22Rv1 (cell line): ENCODE results near the gene CANX.
A peak's percentile ranks its signal among the peaks of the same experiment; 100 is the strongest.
"Not testable (repeated sequence)": the region's sequence is repeated elsewhere in the genome, so short reads cannot be mapped to it uniquely, and the experiment has no call there.

Source experiments
- H3K27ac ChIP-seq: fragments of 450-650 bp; 2 replicates; pipeline ENCODE4 v1.5.1; 2017
- CTCF ChIP-seq: fragments of 450-650 bp; IDR thresholded peaks from 2 replicates; pipeline ENCODE4 v1.5.1; 2017; ENCODE audit warnings: mild to moderate bottlenecking
- ZFX ChIP-seq: fragments of 450-650 bp; IDR thresholded peaks from 2 replicates; pipeline ENCODE4 v1.6.1; 2017; ENCODE audit warnings: antibody characterized with exemption, borderline replicate concordance

The CANX gene

DNA sequence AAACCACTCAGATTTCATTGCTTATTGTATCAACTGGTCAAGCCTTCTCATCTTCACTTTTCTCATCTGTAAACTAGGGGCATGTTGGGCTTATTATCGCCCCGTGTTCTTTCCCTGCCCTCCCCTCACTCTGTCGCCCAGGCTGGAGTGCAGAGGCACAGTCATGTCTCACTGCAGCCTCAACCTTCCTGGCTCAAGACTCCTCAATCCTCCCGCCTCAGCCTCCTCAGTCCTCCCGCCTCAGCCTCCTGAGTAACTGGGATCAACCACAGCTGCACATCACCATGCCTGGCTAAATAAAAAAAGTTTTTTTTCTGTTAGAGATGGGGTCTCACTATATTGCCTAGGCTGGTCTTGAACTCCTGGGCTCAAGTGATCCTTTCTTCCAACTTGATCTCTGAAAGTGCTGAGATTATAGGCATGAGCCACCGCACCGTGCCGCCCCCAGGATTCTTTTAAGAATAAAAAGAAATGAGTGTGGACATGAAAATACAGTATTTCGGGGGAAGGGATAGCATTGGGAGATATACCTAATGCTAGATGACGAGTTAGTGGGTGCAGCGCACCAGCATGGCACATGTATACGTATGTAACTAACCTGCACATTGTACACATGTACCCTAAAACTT lies 35.9 kb downstream of the CANX start:
- no peak overlapping the region for H3K27ac ChIP-seq
- TF ChIP-seq CTCF (no peak), ZFX (no peak)

DNA sequence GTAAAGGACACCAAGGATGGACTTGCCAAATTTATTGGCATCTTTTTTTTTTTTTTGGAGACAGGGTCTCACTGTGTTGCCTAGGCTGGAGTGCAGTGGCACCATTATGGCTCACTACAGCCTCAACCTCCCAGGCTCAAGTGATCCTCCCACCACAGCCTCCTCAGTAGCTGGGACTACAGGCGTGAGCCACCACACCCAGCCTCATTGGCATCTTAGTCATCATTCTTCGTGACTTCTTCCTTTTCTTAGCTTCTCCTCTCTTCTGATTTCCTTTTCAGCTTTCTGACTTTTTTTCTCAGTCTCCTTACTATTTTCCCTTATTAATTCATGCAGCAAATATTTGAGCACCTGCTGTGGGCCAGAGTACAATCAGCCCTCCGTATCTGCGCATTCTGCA lies 40.0 kb downstream of the CANX start:
- TF ChIP-seq ZFX (no peak), CTCF (no peak)
- no peak overlapping the region for H3K27ac ChIP-seq

DNA sequence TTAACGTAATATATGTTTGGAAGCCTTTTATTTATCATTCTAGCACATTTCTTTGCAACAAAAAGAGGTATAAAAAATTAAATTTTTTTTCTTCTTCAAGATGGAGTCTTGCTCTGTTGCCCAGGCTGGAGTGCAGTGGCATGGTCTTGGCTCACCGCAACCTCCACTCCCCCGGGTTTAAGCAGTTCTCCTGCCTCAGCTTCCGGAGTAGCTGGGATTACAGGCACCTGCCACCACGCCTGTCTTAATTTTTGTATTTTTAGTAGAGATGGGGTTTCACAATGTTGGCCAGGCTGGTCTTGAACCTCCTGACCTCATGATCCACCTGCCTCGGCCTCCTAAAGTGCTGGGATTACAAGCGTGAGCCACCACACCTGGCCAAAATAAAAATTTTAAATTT lies 45.3 kb downstream of the CANX start:
- not testable (repeated sequence) for H3K27ac ChIP-seq

- H3K27ac ChIP-seq = no peak overlapping the region
- TF ChIP-seq ZFX (no peak), CTCF (no peak)
Observed at GRCh38 chr5:179746872-179747271, 48.1 kb downstream of the CANX start.

GRCh38 chr5:179747811-179748210 lies 49.0 kb downstream of the CANX start:
- no peak overlapping the region for H3K27ac ChIP-seq
- TF ChIP-seq CTCF (no peak), ZFX (no peak)

GRCh38 chr5:179749857-179750508 lies 51.2 kb downstream of the CANX start:
- TF ChIP-seq ZFX (no peak), CTCF (peak; percentile 18)
- H3K27ac ChIP-seq = no peak overlapping the region

DNA sequence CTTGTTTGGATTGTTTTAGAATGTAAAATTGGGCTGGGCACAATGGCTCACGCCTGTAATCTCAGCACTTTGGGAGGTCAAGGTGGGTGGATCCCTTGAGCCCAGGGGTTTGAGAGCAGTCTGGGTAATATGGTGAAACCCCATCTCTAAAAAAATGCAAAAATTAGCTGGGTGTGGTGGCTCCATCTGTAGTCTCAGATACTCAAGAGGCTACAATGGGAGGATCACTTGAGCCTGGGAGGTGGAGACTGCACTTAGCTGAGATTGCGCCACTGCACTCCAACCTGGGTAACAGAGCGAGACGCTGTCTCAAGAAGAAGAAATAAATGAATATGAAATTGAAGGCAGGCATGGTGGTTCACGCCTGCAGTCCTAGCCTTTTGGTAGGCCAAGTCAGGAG lies 55.2 kb downstream of the CANX start:
- H3K27ac ChIP-seq = no peak overlapping the region
- TF ChIP-seq CTCF = no peak
- TF ChIP-seq ZFX = no peak

- H3K27ac ChIP-seq = no peak overlapping the region
- no peak for TF ChIP-seq CTCF
- no peak for TF ChIP-seq ZFX
Observed at GRCh38 chr5:179755022-179755421, 56.3 kb downstream of the CANX start.
